ENCODE results near the gene TMEM62.

TMEM62 gene

GRCh38 chr15:43133430-43134156 is at the start of gene TMEM62:
Gene TMEM62, plus strand, starts transcription at chr15:43133586. Its CDS starts 217 bp downstream, at chr15:43133803.
- DNase-seq (ENCODE audit: insufficient read length, low spot score), result peak; percentile 71
- no peak for FAIRE-seq
- peak; percentile 50; the same call in 1 of the 2 replicates for TF ChIP-seq POLR2A (IDR thresholded peaks at IDR 0.05; ENCODE audit: low read depth, low read length)

DNA sequence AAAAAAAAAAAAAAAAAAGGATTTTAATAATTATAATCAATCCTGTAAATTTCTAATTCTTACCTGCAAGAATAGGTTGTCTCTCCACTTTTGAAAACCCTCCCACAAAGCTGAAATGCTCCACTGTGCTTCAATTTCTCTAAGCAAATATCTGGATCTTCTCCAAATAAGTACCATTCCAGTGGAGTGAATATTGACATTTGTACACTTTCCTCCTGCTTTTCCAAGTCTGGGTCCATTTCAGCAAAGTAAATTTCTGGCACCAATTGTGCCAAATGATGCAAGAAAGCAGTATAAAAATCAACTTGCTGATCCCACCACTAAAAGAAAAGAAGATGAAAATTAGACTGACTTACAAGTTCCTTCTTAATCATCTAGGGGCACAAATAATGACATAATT is 47.5 kb upstream of the TMEM62 start:
- no peak for FAIRE-seq
- TF ChIP-seq POLR2A (IDR thresholded peaks at IDR 0.05; ENCODE audit: low read depth, low read length), result no peak
- no peak for DNase-seq (ENCODE audit: insufficient read length, low spot score)

GRCh38 chr15:43086551-43086950 is 46.8 kb upstream of the TMEM62 start:
- TF ChIP-seq POLR2A (IDR thresholded peaks at IDR 0.05; ENCODE audit: low read depth, low read length), result no peak
- DNase-seq (ENCODE audit: insufficient read length, low spot score), result no peak
- peak; percentile 67 for FAIRE-seq

DNA sequence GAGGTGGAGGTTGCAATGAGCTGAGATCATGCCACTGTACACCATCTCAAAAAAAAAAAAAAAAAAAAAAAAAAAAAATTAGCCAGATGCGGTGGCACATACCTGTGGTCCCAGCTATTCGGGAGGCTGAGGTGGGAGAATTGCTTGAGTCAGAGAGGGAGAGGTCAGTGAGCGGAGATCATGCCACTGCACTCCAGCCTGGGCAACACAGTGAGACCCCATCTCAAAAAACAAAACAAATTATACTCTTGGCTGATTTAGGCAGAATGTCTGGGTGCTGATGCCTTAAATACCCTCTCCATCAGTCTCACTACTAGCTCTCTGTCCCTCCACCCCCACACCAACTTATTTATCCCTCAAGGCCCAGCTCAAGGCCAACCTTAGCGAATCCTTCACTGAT is 41.5 kb upstream of the TMEM62 start:
- FAIRE-seq (no peak), DNase-seq (ENCODE audit: insufficient read length, low spot score) (no peak)
- TF ChIP-seq POLR2A (IDR thresholded peaks at IDR 0.05; ENCODE audit: low read depth, low read length), result no peak

GRCh38 chr15:43093026-43093425 is 40.4 kb upstream of the TMEM62 start:
- FAIRE-seq (no peak), DNase-seq (ENCODE audit: insufficient read length, low spot score) (no peak)
- TF ChIP-seq POLR2A (IDR thresholded peaks at IDR 0.05; ENCODE audit: low read depth, low read length), result no peak

GRCh38 chr15:43094416-43095030 is 38.9 kb upstream of the TMEM62 start:
- FAIRE-seq, result peak; percentile 43
- TF ChIP-seq POLR2A (IDR thresholded peaks at IDR 0.05; ENCODE audit: low read depth, low read length), result no peak
- DNase-seq (ENCODE audit: insufficient read length, low spot score), result no peak

DNA sequence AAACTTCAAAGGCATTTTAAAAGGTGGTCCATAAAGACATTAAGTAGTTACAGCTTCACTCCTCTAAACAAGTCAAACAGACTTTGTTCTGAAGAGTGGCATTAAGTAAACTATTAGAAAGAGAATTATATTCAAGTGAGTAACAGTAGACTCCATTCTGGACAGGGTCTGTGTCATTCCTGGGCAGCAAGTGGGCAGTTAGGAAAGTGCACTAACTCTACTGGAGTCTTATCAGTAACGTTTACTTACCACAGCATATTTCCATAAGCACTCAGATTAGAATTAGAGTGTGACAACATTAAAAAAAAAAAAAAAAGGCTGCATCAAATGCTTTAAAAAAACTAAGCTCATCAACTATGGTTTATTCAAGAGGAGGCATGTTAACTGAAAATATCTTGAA is 38.1 kb upstream of the TMEM62 start:
- TF ChIP-seq POLR2A (IDR thresholded peaks at IDR 0.05; ENCODE audit: low read depth, low read length), result no peak
- DNase-seq (ENCODE audit: insufficient read length, low spot score) (no peak), FAIRE-seq (no peak)

DNA sequence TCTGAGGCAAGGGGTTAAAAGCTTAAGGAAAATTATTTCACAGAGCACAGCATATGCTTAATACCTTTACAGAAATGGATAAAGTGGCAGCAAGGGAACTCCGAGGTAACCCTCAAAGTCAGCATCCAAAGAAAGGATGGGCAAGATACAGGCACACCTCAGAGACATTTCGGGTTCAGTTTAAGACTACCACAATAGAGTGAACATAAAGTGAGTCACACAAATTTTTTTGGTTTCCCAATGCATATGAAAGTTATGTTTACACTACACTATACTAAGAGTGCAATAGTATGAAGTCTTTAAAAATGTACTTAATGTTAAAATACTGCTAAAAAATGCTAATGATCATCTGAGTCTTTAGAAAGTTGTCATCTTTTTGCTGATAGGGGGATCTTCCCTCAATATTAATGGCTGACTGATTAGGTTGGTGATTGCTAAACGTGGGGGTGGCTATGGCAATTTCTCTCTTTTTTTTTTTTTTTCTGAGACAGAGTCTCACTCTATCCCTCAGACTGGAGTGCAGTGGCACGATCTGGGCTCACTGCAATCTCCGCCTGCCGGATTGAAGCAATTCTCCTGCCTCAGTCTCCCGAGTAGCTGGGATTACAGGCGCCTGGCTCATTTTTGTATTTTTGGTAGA is 37.6 kb upstream of the TMEM62 start:
- FAIRE-seq, result peak; percentile 15
- TF ChIP-seq POLR2A (IDR thresholded peaks at IDR 0.05; ENCODE audit: low read depth, low read length), result no peak
- no peak for DNase-seq (ENCODE audit: insufficient read length, low spot score)

- DNase-seq (ENCODE audit: insufficient read length, low spot score), result no peak
- no peak for TF ChIP-seq POLR2A (IDR thresholded peaks at IDR 0.05; ENCODE audit: low read depth, low read length)
- no peak for FAIRE-seq
Observed at GRCh38 chr15:43096411-43096810, 37.0 kb upstream of the TMEM62 start.

DNA sequence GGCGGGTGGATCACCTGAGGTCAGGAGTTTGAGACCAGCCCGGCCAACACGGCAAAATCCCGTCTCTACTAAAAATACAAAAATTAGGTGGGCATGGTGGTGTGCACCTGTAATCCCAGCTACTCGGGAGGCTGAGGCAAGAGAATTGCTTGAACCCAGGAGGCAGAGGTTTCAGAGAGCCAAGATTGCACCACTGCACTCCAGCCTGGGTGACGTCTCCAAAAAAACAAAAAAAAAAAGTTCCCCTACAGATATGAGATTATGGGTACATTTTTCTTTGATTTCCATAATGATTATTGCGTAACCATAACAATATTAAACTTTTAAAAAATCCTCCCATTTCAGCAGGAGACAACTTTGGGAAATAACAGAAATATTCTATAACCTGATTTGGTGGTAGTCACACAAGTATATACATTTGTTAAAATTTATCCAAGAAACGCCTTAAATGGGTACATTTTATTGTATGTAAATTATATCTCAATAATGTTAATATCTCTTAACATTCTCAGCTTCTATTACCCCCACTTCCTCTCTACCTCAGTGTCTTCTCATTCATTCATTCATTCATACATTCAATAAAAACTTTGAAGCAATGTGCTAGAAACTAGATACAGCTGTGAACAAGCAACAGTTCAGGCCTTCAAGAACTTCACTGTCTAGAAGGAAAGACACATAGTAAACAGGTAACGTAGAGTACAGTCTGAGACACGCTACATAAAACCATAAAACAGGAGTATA is 34.1 kb upstream of the TMEM62 start:
- no peak for FAIRE-seq
- no peak for TF ChIP-seq POLR2A (IDR thresholded peaks at IDR 0.05; ENCODE audit: low read depth, low read length)
- DNase-seq (ENCODE audit: insufficient read length, low spot score), result no peak

GRCh38 chr15:43100971-43101370 is 32.4 kb upstream of the TMEM62 start:
- FAIRE-seq (no peak), DNase-seq (ENCODE audit: insufficient read length, low spot score) (no peak)
- TF ChIP-seq POLR2A (IDR thresholded peaks at IDR 0.05; ENCODE audit: low read depth, low read length), result no peak

- FAIRE-seq (no peak), DNase-seq (ENCODE audit: insufficient read length, low spot score) (no peak)
- TF ChIP-seq POLR2A (IDR thresholded peaks at IDR 0.05; ENCODE audit: low read depth, low read length), result no peak
Observed at GRCh38 chr15:43102187-43102586, 31.2 kb upstream of the TMEM62 start.

GRCh38 chr15:43103907-43104306 is 29.5 kb upstream of the TMEM62 start:
- FAIRE-seq (no peak), DNase-seq (ENCODE audit: insufficient read length, low spot score) (no peak)
- TF ChIP-seq POLR2A (IDR thresholded peaks at IDR 0.05; ENCODE audit: low read depth, low read length), result no peak

DNA sequence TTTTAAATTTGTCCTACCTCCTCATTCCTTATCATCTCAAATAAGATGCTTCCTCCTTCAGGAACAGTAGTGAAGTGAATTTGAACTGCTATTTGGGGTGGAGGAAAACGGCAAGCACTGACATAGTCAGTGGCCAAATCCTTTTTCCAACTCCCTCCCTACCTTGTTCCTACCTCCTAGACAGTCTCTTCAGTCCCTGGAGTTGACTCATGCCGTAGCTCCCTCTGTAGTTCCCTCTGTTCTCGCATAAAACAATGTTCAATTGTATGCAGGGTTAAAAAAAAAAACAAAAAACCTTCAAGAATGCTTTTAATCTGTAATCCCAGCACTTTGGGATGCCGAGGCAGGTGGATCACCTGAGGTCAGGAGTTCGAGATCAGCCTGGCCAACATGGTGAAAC is 29.0 kb upstream of the TMEM62 start:
- FAIRE-seq, result no peak
- no peak for DNase-seq (ENCODE audit: insufficient read length, low spot score)
- TF ChIP-seq POLR2A (IDR thresholded peaks at IDR 0.05; ENCODE audit: low read depth, low read length), result no peak

Data from H54 (cell line).